Left ventricle myocardium superior (tissue), 1 donor: ENCODE measurements around the gene PCDHB10. TPM values are rescaled to one million over a fixed set of nuclear protein-coding genes. Genes with fewer than 3 reads are reported as not detected.
"Not testable (repeated sequence)": the region's sequence is repeated elsewhere in the genome, so short reads cannot be mapped to it uniquely, and the experiment has no call there.

Experiments used
- ATAC-seq: fragments of 200-7000 bp; cut with Tn5 transposase; one replicate; pipeline ENCODE4 v1.9.1; 2020; ENCODE audit warnings: mild to moderate bottlenecking, moderate library complexity
- DNase-seq: peaks from one replicate; pipeline ENCODE4 v3.0.0-alpha.2; 2020
- intact Hi-C: fragments of 100-400 bp; cut with micrococcal nuclease; formaldehyde crosslinking; loops from one replicate; pipeline ENCODE4 v1.11.0; 2022
- long read RNA-seq: library from polyadenylated mRNA; unstranded; transcript quantifications from one replicate; pipeline ENCODE4 v2.0.0, GENCODE V29; 2021
- total RNA-seq: library from RNA; stranded (reverse); fragmentation: NEBNext Ultra II Directional; extraction: Animal tissue kit (Norgen Biotek cat#: 25700); gene quantifications from one replicate; pipeline ENCODE4 v1.2.1, GENCODE V29; 2021
- donor health status: DM: no; HTN: yes; CAD: no; lungs with severe emphysema.

The PCDHB10 gene
- total RNA-seq, result 0.64 TPM
- long read RNA-seq, result 0 reads

DNA sequence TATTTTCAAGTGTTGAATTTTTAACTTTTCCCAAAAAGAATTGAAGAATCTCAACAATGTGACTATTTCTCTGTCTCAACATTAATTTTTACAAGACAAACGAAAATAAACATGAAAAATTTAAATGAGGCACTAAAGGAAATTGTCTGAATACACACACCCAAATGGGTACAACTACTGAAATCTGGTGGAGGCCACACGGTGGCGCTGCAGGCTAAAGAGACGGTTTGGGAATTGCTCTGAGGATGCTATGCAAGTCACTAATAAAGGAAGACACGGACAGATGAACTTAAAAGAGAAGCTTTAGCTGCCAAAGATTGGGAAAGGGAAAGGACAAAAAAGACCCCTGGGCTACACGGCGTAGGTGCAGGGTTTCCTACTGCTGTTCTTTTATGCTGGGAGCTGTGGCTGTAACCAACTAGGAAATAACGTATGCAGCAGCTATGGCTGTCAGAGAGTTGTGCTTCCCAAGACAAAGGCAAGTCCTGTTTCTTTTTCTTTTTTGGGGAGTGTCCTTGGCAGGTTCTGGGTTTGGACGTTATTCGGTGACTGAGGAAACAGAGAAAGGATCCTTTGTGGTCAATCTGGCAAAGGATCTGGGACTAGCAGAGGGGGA, at the start of gene PCDHB10:
Gene PCDHB10, plus strand, starts transcription at position 244 of the 616 bp plus-strand sequence. Its CDS starts 200 bp downstream, at position 444.
- ATAC-seq, result no peak
- intact Hi-C loops, result no loop called here
- DNase-seq, result no peak

DNA sequence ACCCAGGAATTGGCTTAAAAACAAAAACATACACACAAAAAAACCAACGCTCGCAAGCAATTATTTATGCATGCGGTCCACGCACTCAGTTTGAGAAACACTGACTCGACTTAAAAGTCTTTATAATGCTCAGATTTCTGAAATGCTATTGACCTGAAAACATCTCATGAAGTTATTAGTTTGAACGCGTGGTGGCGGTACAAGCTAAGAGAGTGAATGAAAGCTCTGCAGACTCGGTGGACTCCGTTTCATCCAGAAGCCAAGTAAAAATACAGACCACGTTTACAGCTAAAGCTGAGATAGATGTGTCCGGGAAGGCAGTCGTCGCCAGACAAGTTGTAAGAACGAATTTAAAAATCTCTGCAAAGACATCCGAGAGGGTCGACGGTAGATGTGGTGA, 42.3 kb upstream of the PCDHB10 start, which contains the start of gene PCDHB6:
Gene PCDHB6, plus strand, starts transcription at position 246 of the 400 bp plus-strand sequence. CDS start 201 bp downstream, outside the sequence.
- intact Hi-C loops, result no loop called here
- DNase-seq (no peak), ATAC-seq (no peak)

DNA sequence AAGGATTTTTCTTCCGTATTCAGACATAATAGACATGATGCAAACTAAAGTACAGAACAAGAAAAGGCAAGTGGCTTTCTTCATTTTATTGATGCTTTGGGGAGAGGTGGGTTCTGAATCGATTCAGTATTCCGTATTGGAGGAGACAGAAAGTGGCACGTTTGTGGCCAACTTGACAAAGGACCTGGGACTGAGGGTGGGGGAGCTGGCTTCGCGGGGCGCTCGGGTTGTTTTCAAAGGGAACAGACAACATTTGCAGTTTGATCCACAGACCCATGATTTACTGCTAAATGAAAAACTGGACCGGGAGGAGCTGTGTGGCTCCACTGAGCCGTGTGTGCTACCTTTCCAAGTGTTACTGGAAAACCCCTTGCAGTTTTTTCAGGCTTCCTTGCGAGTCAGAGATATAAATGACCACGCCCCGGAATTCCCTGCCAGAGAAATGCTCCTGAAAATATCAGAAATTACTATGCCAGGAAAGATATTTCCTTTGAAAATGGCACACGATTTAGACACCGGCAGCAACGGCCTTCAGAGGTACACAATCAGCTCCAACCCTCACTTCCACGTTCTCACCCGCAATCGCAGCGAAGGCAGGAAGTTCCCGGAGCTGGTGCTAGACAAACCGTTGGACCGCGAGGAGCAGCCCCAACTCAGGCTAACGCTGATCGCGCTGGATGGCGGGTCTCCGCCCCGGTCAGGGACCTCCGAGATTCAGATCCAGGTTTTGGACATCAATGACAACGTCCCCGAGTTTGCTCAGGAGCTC, 41.7 kb upstream of the PCDHB10 start:
- ATAC-seq (no peak), DNase-seq (no peak)
- intact Hi-C loops, result no loop called here

DNA sequence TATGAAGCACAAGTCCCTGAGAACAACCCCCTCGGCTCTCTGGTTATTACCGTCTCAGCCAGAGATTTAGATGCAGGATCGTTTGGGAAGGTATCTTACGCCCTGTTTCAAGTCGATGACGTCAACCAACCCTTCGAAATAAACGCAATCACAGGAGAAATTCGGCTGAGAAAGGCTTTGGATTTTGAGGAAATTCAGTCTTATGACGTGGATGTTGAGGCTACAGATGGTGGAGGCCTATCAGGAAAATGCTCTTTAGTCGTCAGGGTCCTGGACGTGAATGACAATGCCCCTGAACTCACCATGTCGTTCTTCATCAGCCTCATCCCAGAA, 41.2 kb upstream of the PCDHB10 start:
- intact Hi-C loops, result no loop called here
- ATAC-seq (no peak), DNase-seq (no peak)

DNA sequence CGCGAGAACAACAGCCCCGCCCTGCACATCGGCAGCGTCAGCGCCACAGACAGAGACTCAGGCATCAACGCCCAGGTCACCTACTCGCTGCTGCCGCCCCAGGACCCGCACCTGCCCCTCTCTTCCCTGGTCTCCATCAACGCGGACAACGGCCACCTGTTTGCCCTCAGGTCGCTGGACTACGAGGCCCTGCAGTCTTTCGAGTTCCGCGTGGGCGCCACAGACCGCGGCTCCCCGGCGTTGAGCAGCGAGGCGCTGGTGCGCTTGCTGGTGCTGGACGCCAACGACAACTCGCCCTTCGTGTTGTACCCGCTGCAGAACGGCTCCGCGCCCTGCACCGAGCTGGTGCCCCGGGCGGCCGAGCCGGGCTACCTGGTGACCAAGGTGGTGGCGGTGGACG, 40.5 kb upstream of the PCDHB10 start:
- intact Hi-C loops, ATAC-seq, DNase-seq: not testable (repeated sequence)

DNA sequence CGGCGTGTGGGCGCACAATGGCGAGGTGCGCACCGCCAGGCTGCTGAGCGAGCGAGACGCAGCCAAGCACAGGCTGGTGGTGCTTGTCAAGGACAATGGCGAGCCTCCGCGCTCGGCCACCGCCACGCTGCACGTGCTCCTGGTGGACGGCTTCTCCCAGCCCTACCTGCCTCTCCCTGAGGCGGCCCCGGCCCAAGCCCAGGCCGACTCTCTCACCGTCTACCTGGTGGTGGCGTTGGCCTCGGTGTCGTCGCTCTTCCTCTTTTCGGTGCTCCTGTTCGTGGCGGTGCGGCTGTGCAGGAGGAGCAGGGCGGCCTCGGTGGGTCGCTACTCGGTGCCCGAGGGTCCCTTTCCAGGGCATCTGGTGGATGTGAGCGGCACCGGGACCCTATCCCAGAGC, 40.1 kb upstream of the PCDHB10 start:
- ATAC-seq, DNase-seq, intact Hi-C loops: not testable (repeated sequence)

DNA sequence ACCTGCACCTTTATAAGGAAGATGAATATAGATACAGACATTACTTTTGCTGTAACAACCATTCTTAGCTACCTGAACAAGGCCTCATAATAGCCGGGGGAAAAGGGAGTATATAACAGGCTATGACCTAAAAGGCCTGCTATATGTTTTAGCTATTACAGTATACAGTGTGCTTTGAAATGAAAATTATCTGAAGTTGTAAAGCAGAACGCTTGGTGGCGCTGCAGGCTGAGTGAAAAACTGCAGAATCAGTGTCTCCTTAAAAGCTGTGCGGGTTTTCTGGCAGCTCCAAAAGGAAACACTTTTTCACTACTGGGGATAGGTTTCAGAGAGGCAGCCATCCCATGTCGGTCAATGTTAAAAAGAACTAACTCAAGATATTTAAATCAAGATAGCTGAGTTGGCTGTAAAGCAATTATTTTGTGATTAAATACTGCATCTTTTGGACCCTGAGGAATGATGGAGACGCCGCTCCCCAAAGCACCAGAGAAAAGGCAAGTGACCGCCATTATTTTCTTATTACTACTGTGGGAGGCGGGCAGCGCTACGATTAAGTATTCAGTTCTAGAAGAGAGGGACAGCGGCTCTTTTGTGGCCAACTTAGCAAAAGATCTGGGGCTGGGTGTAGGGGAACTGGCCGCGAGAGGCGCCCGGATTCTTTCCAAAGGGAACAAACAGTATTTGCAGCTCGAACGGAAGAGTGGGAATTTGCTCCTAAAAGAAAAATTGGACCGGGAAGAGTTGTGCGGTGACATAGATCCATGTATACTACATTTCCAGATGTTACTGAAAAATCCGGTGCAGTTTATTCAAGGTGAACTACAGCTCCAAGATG, 36.4 kb upstream of the PCDHB10 start:
- no peak for DNase-seq
- ATAC-seq, result no peak
- intact Hi-C loops, result no loop called here

DNA sequence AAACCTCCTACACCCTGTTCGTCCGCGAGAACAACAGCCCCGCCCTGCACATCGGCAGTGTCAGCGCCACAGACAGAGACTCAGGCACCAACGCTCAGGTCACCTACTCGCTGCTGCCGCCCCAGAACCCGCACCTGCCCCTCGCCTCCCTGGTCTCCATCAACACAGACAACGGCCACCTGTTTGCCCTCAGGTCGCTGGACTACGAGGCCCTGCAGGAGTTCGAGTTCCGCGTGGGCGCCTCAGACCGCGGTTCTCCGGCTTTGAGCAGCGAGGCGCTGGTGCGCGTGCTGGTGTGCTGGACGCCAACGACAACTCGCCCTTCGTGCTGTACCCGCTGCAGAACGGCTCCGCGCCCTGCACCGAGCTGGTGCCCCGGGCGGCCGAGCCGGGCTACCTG, 34.8 kb upstream of the PCDHB10 start:
- ATAC-seq, intact Hi-C loops, DNase-seq: not testable (repeated sequence)

DNA sequence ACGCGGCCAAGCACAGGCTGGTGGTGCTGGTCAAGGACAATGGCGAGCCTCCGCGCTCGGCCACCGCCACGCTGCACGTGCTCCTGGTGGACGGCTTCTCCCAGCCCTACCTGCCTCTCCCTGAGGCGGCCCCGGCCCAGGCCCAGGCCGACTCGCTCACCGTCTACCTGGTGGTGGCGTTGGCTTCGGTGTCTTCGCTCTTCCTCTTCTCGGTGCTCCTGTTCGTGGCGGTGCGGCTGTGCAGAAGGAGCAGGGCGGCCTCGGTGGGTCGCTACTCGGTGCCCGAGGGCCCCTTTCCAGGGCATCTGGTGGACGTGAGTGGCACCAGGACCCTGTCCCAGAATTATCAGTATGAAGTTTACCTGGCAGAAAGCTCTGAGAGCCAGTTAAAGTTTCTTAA, 34.3 kb upstream of the PCDHB10 start:
- ATAC-seq, DNase-seq, intact Hi-C loops: not testable (repeated sequence)

DNA sequence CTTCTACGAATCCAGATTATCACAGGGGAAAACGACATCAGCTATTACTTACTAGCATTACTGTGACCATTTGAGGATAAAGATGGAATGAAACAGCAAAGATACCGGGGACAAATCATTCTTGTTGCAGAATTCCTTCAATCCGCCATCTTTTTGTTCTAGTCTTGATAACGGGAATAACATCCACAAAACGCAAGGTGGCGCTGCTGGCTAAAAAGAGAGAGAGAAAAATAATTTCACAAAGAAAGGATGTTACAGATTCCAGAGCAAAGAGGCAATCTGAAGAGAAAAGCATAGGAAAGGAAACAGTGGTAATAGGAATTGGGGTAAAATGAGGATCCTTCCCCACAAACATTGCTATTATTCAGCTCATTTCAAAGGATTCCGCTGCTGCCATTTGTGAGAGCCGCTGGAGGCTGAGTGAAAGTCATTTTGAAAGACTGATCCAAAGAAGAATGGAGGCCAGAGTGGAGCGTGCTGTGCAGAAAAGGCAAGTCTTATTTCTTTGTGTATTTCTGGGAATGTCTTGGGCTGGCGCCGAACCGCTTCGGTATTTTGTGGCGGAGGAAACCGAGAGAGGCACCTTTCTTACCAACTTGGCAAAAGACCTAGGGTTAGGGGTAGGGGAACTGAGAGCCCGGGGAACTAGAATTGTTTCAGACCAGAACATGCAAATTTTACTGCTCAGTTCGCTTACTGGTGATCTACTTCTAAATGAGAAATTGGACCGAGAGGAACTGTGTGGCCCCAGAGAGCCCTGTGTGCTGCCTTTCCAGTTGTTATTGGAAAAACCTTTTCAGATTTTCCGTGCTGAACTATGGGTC, 19.6 kb upstream of the PCDHB10 start, which contains the start of gene PCDHB7:
Gene PCDHB7, plus strand, starts transcription at position 264 of the 824 bp plus-strand sequence. Its CDS starts 192 bp downstream, at position 456.
- DNase-seq (no peak), ATAC-seq (no peak)
- intact Hi-C loops, result no loop called here

DNA sequence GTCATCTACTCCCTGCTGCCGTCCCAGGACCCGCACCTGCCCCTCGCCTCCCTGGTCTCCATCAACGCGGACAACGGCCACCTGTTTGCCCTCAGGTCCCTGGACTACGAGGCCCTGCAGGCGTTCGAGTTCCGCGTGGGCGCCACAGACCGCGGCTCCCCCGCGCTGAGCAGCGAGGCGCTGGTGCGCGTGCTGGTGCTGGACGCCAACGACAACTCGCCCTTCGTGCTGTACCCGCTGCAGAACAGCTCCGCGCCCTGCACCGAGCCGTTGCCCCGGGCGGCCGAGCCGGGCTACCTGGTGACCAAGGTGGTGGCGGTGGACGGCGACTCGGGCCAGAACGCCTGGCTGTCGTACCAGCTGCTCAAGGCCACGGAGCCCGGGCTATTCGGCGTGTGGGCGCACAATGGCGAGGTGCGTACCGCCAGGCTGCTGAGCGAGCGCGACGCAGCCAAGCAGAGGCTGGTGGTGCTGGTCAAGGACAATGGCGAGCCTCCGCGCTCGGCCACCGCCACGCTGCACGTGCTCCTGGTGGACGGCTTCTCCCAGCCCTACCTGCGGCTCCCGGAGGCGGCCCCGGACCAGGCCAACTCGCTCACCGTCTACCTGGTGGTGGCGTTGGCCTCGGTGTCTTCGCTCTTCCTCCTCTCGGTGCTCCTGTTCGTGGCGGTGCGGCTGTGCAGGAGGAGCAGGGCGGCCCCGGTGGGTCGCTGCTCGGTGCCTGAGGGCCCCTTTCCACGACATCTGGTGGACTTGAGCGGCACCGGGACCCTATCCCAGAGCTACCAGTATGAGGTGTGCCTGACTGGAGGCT, 17.7 kb upstream of the PCDHB10 start:
- intact Hi-C loops, ATAC-seq, DNase-seq: not testable (repeated sequence)

DNA sequence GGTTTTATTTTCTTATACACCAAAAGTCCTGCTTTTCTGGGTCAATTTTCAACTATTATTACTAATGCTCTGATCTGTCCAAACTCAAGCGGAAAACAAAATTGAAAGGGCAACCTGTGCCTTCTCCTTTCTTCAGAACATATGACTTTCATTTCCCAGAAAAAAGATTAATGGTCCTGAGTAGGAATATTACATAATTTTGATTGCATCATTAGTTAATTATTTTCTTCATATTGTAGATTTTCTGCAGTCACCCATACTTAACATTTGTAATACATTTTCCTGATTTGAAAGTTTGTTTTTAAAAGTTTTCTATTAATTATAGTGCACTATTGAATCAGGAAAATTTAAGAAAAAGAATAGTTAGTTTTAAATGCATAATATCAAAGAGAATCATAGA, 16.2 kb upstream of the PCDHB10 start:
- ATAC-seq (no peak), DNase-seq (no peak)
- intact Hi-C loops, result no loop called here

DNA sequence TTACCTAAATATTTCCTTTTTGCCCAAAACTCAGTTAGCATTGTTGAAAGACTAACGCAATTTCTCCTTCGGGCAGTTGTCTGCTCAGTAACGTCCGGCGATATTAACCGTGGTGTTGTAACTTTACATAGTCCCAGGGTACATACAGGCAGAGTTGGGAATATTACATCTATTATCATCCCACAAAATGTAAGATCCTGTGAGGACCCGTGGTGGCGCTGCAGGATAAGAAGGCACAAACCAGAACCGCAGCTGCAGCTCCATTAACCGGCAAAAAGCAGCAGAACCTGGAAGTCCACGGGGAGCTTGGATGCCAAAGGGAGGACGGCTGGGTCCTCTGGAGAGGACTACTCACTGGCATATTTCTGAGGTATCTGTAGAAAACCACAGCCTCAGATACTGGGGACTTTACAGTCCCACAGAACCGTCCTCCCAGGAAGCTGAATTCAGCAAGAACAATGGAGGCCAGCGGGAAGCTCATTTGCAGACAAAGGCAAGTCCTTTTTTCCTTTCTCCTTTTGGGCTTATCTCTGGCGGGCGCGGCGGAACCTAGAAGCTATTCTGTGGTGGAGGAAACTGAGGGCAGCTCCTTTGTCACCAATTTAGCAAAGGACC, 14.5 kb upstream of the PCDHB10 start, which contains the start of gene PCDHB8:
Gene PCDHB8, plus strand, starts transcription at position 214 of the 615 bp plus-strand sequence. Its CDS starts 245 bp downstream, at position 459.
- ATAC-seq, result peak; percentile 57
- DNase-seq, intact Hi-C loops: not testable (repeated sequence)

DNA sequence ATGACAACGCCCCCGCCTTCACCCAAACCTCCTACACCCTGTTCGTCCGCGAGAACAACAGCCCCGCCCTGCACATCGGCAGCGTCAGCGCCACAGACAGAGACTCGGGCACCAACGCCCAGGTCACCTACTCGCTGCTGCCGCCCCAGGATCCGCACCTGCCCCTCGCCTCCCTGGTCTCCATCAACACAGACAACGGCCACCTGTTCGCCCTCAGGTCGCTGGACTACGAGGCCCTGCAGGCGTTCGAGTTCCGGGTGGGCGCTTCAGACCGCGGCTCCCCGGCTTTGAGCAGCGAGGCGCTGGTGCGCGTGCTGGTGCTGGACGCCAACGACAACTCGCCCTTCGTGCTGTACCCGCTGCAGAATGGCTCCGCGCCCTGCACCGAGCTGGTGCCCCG, 12.8 kb upstream of the PCDHB10 start:
- DNase-seq, ATAC-seq, intact Hi-C loops: not testable (repeated sequence)

DNA sequence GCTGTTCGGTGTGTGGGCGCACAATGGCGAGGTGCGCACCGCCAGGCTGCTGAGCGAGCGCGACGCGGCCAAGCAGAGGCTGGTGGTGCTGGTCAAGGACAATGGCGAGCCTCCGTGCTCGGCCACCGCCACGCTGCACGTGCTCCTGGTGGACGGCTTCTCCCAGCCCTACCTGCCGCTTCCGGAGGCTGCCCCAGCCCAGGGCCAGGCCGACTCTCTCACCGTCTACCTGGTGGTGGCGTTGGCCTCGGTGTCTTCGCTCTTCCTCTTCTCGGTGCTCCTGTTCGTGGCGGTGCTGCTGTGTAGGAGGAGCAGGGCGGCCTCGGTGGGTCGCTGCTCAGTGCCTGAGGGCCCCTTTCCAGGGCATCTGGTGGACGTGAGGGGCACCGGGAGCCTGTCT, 12.3 kb upstream of the PCDHB10 start:
- ATAC-seq, DNase-seq, intact Hi-C loops: not testable (repeated sequence)

DNA sequence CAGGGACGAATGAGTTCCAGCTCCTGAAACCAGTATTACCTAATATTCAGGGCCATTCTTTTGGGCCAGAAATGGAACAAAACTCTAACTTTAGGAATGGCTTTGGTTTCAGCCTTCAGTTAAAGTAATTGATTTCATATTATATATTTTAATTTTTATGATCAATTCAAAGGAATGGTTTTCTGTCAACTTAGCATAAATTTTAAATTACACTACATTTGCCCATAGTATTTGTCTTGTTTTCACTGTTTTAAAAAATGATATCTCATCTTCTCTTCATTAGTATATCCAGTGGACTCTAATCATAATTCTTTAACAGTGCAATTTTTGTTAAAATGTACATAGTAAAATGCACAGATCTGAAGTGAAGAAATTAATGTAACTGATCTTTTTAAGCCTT, 11.8 kb upstream of the PCDHB10 start:
- ATAC-seq (no peak), DNase-seq (no peak)
- intact Hi-C loops, result no loop called here

DNA sequence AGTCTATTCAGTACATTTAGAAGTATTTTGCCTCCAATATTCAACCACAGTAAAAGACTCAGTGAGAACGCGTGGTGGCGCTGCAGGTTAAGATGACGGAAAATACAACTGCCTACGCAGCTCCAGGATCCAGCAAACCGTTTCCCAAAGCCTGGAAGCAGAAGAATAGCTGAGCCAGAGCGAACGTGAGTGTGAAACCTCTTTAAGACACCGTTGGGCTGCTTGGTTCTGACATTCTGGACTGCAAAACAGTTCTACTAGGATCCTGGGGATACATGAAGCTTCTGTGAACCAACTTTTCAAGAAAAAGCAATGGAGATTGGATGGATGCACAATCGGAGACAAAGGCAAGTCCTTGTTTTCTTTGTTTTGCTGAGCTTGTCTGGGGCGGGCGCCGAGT, 9.9 kb upstream of the PCDHB10 start, which contains the start of gene PCDHB16:
Gene PCDHB16, plus strand, starts transcription at position 140 of the 400 bp plus-strand sequence. Its CDS starts 173 bp downstream, at position 313.
- intact Hi-C loops, result no loop called here
- ATAC-seq (peak; percentile 54), DNase-seq (peak; percentile 37)
